Measurements from ENCODE around the gene TUSC1.
"Not testable (repeated sequence)": the region's sequence is repeated elsewhere in the genome, so short reads cannot be mapped to it uniquely, and the experiment has no call there.

TUSC1 gene

DNA sequence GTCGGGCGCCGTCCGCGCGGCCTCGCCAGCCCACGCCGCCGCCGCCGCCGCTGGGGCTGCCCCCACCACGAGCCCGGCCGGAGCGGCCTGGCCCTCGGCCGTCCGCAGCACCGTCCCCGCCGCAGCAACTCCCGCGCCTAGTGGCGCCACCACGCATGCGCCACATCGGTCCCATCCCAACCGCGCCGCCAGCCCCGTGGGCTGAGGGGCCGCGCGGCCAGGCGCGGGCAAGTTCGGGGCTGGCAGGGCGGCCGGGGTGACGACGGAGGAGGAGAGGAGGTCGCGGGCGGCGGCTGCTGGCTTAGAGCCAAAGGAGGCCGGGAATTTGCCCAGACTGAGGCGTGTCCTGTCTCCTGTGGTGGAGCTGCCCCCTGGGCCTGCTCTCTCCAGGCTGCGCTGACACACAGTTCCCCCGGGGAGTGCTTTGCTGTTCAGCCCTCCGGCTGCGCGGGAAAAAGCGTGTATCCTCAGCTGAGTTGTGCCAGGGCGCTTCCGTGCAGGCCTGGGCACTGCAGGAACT, at the start of gene TUSC1:
Gene TUSC1 (minus strand): TSS at position 298 of the 520 bp plus-strand sequence. CDS start 132 bp downstream, at position 166.
- DNase-seq, result peak; percentile 46 to 86

DNA sequence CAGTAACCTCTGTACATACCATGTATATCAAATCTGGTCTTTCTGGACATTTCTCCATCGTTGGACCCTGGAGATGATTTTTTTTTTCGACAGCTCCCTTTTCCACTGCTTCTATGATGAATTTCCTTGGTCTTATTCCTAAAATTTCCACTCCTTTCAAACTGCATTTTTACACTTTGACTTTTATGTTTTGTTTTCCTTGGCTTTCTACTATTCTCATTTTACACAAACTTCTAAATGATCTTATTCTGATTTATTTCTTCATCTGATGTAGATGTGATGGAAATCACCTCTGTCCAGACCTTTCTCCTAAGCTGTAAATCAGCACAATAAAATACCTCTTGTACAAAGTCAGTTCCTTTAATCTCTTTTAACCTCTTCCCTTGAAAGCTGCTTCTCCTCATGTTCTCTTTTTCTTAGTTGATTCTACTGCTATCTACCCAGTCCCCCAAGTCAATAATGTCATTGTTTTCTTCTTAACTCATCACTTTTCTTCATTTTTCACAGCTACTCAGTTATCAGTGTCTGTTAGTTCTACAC, 48.7 kb upstream of the TUSC1 start:
- DNase-seq, result no peak

DNA sequence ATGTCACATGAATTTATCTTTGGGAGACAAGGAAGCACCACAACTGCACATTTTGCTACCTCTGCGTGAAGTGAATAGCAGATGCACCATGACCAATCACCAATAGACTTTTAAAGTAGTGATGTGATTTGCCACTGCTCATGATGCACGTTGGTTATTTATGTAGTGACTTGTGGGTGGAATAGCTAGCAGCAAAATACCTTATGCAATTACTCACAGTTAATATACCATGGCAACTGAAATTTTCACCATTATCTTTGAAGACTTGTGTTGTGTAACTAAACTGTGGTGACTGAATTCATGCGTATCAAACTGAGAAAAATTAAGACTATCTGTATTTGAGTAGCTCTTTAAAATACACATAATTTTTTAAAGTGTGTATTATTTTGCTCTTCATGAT, 46.2 kb upstream of the TUSC1 start:
- DNase-seq, result no peak

DNA sequence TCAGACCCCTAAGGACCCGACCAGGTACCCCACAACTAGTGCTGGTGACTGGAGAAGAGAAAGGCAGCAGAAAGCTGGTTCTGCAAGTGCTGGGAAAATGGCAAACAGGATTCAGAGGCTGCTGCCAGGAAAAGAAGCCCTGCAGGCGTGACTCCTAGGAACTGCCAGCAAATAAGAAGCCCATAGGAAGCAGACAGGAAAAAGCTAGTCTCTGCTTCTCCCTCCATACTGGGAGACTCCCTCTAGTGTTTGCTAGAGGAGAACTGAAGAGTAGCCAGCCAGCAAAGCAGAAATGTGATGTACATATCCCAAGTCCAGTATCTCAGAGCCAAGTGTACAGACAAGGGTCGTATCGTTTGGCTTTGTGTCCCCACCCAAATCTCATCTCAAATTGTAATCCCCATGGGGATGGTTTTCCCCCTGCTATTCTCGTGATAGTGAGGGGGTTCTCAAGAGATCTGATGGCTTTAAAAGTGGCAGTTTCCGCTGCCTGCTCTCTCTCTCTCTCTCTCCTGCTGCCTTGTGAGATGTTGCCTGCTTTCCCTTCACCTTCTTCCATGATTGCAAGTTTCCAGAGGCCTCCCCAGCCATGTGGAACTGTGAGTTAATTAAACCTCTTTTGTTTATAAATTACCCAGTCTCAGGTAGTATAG, 38.1 kb upstream of the TUSC1 start:
- DNase-seq, result peak in 1 of 2 experiments; percentile 36

DNA sequence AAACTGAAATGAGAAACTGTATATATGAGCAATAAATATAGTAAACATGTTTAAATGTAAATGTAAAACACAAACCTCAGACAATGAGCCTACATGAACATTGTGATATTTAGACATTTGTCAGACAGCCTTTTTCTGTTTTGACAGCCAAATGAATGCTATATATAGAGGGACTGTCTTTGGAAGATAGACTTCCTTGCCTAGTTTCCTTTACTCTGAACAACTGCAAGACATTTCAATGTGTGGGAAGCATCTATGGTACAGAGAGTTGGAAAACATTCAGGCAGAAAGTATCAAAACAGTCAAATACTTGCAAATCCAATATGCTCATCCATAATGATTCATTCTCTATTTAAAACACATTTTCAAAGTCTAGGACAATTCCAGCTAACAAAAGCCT, 31.7 kb upstream of the TUSC1 start:
- DNase-seq, result no peak

DNA sequence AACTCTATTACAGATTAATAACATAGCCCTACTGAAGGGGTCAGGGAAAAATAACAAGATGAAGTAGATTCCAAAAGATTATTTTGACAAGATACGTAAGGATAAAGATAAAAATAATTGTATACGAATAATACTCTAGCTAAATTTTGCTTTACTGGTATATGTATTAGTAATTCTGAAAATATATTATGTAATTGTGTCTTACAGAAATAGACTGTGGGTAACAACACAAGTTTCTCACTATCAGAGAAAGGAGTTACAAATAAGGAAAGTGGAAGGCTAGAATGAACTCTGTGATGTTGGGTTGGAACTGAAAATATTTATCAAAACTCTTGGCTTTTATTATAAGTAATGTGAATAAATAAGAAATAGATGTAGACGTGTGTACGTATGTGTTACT, 26.6 kb upstream of the TUSC1 start:
- DNase-seq, result no peak

DNA sequence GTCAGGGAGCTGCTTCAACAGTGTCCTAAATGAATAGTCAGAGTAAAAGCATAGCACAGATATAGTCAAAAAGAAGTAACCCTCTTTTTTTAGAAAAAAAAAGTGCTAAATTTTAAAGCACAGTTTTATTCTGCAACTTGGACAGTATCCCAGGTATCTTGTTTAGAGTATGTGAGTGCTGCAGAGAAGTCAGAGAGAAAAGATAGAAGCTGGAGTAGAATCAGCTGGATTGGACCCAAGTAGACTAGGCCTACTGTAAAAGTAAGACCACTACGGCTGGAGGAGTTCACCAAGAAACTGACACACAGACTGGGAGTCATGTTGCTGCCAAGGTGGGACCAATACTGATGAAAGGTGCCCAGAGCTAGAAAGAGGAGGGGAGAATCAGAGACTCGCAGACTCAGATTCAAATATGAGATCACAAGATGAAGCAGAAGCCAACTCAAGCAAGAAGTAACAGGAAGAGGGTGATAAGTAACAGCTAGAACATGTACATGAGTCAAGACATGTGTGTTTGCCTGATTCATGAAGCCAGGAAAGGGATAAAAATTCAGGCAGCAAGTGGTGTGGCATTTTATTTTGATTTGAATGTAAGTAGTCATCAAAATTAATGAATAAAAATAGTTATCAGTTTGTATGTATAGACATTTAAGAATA, 25.6 kb upstream of the TUSC1 start:
- DNase-seq, result no peak

DNA sequence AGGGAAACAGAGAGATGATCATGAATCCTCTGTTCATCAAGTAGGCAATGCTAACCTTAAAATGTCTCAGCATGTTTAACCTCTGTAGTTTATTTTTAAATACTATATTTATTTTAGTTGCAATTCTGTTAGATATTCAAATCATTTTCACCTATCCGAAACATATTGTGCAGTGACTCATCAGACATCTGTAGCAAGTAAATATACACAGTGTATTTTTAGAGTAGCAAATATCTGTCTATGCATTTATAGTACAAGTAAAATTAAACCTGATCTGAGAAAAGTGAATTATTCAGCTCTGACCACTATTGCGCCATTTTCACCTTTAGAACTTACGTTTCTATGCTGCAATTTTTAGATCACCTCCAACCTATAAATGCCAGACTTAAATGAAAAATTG, 24.3 kb upstream of the TUSC1 start:
- DNase-seq, result no peak

DNA sequence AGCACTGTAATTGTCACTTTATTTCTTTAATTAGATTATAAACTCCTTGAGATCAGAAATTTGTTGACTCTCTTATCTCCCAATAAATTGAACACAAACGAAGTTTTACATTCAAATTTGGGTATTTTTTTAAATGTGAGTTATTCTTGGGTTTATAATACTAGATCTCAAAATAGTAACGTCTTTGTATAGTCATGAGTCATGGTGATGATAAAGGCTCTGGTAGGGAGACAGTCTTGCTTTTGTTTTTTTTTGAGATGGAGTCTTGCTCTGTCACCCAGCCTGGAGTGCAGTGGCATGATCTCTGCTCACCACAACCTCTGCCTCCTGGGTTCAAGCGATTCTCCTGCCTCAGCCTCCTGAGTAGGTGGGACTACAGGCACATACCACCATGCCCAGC, 22.7 kb upstream of the TUSC1 start:
- not testable (repeated sequence) for DNase-seq

DNA sequence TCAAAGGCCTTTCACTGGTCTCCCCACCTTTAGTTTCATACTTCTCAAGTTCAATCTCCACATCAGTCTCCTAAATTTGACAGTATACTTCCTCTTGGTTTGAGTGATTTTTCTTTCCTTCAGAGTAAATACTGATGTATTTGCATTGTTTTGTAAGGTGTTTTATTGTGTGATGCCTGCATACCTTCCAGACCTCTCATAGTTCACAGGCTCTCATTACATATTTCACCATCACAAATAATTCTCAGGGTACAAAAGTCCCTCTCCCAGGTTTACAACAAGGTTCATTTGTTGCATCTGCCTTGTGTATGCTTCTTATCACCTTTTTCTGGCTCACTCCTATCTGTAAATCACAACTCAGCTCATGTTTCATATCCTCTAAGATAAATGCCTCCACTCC, 22.2 kb upstream of the TUSC1 start:
- DNase-seq, result no peak

DNA sequence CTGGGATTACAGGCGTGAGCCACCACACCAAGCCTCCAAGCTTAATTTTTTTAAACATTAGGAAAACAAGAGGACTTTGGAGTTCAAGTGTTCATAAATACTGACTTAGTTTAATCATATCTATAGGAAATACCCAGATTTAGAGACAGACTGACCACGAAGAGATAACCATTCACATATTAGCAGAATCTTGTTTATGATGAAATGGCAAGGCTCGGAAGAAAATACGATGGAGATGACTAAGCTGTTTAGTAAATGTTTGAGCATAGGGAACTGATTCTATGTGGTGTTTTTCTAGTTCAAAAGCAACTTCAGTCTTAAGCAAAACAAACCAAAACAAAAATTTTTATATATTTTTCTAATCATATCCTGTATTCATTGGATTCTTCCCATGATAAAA, 13.5 kb upstream of the TUSC1 start:
- DNase-seq, result no peak

DNA sequence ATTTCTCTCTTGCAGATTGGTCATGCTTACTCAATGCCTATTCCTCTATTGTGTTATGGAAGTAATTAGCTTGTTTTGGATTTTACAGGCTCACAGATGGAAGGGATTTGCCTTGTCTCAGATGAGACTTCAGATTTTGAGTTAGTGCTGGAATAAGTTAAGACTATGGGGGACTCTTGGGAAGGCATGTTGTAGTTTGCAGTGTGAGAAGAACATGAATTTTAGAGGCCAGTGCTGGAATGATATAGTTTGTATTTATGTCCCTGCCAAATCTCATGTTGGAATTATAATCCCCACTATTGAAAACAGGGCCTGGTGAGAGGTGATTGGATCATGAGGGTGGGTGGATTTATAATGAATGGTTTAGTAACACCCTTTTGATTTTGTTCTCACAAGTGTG, 6.1 kb upstream of the TUSC1 start:
- DNase-seq, result no peak

DNA sequence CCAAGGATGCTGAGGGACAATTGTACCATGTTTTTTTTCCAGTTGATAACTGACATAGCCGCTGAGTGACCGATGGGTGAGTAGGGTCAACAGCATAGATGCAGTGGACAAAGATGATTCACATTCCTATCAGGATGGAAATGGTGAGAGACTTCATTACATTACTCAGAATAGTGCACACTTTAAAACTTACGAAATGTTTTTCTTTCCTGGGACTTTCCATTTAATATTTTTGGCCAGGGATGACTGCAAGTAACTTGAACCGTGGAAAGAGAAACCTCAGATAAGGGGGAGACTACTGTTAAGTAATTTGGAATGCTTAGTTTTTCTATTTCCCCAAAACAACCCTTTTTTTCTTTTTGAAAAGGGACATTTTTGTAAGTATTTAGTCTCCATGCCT, 3.0 kb upstream of the TUSC1 start:
- no peak for DNase-seq

DNA sequence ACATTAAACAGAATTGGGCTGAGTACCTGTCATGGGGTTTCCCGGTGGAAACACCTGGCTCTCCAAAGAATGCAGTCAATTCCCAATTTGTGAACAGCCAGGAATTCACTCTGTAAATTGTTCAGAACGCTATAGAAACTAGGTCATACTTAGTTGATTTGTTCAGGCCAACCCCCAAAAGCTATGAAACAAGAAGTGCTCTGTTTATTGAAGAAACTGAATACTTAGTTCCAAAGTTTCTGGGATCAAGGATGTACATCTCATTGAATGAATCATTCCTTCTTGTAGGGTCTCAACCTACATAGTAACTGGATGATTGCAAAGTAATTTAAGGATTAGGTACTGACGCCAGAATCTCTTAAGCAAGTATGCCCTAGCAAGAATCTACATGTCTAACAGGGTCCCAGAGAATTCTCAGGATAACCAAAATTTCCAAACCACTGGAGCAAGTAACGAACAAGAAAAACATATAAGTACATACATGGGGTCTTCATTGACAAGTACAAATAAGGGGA, 659 bp upstream of the TUSC1 start:
- no peak for DNase-seq

DNA sequence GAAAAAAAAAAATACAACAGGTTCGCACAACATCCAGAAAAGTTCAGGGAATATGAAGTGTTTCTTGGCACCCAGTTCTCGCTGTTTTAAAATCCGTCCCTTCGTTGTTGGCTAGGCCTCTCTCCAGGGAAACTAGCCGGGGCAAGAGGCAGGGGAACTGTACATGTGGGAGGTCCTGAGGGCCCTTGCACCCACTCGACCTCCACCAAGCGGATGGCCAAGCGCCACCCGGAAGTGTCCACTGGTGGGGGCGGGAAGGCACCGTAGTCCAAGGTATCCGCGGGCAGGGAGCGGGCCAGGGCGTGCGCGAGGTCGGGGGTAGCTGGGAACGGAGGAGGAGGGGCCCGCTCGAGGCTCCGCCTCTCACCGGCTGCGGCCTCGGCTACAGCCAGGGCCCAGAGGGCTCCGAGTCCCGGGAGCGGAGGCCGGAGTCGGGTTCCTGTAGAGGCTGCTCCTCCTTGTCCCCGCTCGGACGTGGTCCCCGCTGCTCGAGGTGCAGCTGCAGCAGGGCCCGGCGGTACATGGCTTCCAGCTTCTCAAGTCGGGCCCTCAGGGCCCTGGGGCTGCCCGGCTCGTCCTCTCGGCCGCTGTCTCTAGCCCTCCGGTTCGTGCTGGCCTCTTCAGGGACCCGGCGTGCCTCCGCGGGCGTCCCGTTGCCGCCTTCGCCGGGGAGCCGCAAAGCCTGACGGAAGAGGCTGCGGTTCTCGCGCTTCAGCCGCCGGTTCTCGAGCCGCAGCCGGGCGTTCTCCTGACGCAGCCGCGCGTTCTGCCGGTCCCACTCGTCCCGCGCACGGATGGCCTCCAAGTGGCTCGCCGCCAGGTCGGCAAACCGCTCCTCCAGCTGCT, 720 bp downstream of the TUSC1 start:
- peak; percentile 27 to 75 for DNase-seq

DNA sequence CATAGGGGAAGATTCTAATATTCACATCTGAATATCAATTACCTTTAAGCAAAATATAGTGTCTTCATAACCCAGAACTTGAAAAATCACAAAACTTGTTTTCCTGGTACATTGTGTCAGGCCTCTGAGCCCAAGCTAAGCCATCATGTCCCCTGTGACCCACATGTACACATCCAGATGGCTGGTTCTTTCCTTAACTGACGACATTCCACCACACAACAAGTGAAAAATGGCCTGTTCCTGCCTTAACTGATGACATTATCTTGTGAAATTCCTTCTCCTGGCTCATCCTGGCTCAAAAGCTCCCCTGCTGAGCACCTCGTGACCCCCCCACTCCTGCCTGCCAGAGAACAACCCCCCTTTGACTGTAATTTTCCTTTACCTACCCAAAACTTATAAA, 2.4 kb downstream of the TUSC1 start:
- DNase-seq, result not testable (repeated sequence)

DNA sequence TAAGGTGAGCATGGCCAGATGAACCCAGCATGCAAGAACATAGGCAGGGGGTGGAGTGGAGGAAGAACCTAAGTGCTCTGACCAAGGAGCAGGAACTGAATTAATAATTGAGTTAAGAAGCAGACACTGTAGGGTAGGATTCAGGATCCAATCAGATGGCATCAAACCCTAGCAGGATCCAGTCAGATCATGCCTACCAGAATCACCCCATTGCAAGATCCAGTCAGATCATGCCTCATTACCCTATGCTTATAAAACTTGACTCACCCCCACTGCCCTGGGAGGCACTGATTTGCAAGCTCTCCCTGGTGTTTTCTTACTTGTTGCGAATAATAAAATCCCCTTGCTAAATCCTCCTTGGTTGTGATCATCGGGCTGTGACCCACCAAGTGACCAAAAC, 19.7 kb downstream of the TUSC1 start:
- DNase-seq, result no peak

DNA sequence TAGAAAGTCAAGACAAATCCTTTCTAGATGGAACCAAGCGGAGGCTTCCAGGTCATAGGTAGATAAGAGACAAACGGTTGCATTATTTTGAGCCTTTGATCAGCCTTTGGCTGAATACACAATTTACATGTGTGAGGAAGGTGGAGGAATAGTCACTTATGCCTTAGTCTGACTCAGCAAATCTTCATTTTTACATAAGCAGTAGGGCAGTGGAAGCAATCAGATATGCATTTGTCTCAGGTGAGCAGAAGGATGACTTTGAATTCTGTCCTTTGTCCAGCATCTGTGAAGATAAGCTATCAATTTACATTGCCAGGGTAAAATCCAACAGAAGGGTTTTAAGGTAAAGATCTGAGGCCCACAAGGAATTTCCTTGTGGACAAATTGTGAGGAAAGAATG, 23.8 kb downstream of the TUSC1 start:
- no peak for DNase-seq

DNA sequence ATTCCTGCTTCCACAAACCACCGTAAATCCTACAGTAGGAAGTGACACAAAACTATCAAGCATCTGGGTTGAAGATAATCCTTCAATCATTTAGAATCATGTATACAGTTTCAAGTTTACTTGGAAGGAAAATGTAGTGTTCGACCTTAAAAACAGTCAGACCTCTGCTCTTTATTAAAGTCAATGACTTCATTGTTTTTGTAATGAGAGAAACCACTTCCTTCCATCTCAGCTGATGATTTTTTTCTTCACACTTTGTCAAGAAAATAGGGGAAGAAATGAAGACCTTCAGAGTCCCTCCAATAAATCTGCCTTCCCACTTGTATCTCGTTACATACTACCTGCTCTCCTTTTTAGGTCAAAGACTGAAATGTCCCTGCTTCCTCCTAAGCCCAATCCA, 30.1 kb downstream of the TUSC1 start:
- DNase-seq, result no peak

DNA sequence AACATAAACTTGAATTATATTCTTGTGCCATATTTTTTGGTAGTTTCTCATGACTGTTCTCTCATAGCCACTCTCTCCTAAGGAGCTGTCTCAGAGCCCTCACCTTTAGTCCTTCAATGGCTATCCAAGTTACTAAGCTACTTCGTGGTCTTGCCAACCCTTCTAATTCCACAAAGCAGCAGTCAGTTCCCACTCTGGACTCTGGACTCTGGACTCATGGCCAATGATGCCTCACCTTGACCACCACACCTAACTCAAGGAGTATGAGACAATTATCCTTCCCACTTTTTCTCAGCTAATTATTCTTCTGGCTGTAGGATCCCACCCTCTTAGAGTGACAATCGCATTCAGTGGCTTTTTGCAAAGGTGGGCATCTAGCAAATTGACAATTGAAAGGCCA, 42.2 kb downstream of the TUSC1 start:
- DNase-seq, result no peak

DNA sequence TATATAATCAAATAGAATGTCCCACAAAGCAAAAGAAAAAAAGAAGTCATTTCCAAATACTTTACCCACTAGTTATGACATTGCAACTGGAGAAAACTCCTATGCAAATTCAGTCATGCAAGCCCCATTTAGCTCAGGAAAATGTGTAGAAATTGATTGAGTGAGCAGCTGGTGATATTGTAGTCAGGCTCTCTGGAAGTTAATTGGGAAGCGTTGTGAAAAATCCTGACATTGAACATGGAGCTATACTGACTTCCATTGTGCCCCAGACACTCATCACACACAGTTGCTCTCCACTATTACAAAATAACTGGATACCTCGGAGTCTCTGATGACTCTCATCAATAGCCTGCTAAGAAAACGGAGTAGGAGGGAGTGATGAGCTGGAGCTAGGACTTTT, 49.0 kb downstream of the TUSC1 start:
- DNase-seq, result no peak
